Measurements from ENCODE around the gene GPR162.
A peak's percentile ranks its signal among the peaks of the same experiment; 100 is the strongest.

The GPR162 gene, protein sequence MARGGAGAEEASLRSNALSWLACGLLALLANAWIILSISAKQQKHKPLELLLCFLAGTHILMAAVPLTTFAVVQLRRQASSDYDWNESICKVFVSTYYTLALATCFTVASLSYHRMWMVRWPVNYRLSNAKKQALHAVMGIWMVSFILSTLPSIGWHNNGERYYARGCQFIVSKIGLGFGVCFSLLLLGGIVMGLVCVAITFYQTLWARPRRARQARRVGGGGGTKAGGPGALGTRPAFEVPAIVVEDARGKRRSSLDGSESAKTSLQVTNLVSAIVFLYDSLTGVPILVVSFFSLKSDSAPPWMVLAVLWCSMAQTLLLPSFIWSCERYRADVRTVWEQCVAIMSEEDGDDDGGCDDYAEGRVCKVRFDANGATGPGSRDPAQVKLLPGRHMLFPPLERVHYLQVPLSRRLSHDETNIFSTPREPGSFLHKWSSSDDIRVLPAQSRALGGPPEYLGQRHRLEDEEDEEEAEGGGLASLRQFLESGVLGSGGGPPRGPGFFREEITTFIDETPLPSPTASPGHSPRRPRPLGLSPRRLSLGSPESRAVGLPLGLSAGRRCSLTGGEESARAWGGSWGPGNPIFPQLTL

DNA sequence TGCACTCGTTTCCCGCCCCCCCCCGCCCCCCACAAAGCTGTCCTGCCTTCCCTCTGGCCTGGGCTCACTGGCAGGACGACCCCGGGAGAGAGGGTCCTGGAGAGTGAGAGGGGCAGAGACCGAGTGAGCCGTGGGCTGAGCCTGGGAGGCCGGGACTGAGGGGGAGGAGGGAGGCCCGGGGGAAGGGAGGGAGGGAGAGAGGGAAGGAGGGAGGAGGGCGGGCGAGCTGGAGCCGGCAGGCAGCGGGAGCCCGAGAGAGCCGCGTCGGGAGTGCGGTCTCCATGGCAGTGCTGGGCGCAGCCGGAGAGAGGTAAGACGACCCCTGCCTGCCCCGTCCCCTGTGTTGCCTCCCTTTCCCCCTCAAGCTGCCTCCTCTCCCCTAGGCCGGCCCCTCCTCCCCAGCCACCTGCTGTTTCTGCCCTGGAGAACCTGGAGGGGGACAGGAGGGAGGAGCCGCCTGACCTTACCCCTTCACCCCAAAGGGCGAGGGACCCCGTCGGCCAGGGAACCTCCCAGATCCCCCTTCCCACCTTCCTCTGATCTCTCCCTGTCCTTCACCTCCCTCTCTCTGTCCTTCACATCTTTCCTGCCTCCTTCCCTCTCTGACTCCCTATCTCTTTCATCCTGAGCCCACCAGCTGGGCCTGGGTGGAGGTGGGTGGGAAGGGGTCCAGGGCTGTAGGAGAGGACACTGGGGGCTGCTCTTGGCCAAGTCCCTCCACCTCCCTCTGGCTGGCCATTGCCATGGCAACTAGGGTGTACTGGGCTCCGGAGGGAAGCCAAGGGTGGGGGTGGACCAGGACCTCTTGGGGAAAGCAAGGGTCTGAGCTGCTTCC is at the start of gene GPR162:
GPR162 (plus strand) TSS at position 231 of the 835 bp plus-strand sequence. CDS start 2,078 bp downstream, outside the sequence.
- peak; percentile 84 for DNase-seq

DNA sequence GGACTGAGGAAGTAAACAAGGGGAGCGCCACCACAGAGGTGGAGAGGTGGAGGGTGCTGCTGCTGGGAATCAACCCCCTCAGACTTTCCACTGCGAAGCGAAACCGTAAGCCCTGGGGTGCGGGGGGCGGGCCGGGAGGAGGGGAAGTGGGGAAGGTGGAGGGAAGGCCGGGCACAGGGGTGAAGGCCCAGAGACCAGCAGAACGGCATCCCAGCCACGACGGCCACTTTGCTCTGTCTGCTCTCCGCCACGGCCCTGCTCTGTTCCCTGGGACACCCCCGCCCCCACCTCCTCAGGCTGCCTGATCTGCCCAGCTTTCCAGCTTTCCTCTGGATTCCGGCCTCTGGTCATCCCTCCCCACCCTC is 49.3 kb upstream of the GPR162 start, which contains the start of gene LAG3:
LAG3 (plus strand) TSS at position 190 of the 365 bp plus-strand sequence. CDS start 333 bp downstream, outside the sequence.
- DNase-seq, result no peak

DNA sequence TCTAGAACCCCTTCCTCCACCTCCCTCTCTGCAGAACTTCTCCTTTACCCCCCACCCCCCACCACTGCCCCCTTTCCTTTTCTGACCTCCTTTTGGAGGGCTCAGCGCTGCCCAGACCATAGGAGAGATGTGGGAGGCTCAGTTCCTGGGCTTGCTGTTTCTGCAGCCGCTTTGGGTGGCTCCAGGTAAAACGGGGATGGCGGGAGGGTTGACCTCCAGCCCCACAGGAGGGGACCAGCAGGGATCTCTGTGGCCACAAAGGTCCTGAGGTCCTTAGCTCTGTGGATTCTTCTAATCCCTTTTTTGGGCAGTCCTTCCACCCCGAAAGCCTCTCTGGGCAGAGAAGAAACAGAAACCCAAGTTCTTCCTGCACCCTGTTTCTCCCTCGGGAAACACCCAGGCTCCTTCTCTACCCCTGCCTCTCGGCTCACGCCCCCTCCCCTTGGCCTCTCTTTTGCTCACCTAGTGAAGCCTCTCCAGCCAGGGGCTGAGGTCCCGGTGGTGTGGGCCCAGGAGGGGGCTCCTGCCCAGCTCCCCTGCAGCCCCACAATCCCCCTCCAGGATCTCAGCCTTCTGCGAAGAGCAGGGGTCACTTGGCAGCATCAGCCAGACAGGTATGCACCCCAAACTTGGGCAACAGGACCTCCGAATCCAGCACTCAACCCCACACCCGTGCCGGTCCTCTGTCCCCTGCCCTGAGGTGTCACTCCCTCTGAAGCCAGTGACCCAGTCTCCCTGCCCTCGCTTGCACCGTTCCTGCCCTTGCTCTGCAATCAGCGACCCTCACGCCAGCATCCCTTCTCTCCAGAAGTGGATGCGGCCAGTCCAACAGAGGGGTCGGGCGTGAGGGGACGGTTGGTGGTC is 48.7 kb upstream of the GPR162 start:
- no peak for DNase-seq

DNA sequence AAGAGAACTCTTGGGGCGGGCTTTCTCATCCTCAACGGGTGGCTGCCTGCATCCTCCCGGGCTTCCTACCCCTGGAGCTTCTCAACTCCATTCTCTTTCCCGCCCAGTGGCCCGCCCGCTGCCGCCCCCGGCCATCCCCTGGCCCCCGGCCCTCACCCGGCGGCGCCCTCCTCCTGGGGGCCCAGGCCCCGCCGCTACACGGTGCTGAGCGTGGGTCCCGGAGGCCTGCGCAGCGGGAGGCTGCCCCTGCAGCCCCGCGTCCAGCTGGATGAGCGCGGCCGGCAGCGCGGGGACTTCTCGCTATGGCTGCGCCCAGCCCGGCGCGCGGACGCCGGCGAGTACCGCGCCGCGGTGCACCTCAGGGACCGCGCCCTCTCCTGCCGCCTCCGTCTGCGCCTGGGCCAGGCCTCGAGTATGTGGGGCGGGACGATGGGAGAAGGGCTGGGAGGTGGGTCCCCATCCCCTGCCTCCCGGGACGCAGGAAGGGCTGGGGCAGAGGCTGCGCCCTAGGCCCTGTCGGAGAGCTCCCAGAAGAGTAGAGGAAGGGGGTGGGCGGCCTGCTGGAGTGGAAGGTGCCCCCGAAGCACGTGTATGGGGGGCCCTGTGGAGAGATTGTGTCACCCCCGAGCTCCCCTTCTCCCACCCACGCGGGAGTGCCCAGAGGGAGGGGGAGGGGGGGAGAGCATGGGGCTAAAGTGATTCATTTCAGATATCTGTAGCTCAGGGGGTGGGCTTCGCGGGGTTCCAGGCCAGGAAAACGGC is 47.9 kb upstream of the GPR162 start:
- no peak for DNase-seq

DNA sequence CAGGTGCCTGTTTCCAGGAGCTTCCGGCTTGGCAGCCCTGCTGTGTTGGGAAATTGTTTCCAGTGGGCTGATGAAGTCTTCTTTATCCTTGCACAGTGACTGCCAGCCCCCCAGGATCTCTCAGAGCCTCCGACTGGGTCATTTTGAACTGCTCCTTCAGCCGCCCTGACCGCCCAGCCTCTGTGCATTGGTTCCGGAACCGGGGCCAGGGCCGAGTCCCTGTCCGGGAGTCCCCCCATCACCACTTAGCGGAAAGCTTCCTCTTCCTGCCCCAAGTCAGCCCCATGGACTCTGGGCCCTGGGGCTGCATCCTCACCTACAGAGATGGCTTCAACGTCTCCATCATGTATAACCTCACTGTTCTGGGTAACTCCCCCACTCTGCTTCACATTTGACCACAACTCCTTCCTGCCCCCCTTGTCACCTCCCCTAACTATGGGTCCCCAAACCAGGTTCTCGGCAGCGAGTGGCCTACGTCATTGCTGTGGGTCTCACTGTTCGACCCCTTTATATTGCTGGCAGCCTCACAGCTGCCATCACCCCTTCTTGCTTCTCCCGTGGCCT is 47.0 kb upstream of the GPR162 start:
- no peak for DNase-seq

DNA sequence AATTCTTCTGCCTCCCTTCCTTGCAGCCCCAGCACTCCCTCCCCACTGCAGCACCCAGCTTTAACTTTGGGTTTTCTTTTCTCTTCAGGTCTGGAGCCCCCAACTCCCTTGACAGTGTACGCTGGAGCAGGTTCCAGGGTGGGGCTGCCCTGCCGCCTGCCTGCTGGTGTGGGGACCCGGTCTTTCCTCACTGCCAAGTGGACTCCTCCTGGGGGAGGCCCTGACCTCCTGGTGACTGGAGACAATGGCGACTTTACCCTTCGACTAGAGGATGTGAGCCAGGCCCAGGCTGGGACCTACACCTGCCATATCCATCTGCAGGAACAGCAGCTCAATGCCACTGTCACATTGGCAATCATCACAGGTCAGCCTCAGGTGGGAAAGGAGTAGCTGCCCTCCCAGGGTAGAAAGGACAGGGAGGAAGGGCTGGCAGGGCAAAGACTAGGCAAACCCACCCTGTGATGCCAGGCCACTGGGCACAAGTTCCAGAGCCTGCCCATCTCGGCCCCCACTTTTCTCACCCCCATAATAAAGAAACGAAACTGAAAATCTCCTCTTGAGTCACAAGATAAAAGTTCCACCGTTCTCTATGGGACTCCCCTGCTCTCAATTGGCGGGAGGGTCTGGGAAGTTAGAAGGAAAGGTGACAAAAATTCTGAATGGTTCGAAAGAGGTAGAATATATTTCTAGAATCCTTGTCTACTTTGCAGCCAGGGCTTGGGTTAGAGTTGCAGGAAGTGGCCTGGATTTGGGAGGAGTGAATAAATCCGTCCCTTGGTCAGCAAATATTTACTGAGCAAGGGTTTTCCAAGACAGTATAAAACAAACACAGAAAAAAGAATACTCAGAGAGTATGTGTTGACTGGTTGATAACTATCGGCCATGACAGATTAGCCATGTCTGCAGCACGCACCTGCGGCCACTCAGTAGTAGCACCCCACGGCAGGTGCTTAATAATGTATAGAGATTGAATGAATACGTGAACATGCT is 46.1 kb upstream of the GPR162 start:
- no peak for DNase-seq

DNA sequence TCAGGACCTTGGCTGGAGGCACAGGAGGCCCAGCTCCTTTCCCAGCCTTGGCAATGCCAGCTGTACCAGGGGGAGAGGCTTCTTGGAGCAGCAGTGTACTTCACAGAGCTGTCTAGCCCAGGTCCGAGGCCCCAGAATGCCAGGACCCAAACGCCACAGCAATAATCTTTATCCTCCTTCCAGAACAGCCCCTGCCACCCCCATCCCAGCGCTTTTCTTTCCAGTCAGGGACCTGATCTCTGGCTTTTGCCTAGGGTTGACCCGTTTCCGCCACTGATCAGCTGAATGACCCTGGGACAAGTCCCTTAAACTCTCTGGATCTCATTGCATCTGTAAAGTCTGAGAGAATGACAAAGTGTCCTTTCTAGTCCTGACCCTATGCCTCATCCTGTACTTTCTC is 44.2 kb upstream of the GPR162 start:
- no peak for DNase-seq

DNA sequence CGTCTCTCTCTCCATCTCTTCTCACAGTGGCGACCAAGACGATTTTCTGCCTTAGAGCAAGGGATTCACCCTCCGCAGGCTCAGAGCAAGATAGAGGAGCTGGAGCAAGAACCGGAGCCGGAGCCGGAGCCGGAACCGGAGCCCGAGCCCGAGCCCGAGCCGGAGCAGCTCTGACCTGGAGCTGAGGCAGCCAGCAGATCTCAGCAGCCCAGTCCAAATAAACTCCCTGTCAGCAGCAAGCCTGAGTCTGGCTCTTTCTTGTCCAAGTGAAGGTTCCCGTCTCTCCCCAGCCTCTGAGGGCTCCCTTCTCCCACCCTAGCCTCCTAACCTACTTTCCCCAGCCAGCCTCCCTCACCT is 43.4 kb upstream of the GPR162 start:
- DNase-seq, result peak; percentile 51

DNA sequence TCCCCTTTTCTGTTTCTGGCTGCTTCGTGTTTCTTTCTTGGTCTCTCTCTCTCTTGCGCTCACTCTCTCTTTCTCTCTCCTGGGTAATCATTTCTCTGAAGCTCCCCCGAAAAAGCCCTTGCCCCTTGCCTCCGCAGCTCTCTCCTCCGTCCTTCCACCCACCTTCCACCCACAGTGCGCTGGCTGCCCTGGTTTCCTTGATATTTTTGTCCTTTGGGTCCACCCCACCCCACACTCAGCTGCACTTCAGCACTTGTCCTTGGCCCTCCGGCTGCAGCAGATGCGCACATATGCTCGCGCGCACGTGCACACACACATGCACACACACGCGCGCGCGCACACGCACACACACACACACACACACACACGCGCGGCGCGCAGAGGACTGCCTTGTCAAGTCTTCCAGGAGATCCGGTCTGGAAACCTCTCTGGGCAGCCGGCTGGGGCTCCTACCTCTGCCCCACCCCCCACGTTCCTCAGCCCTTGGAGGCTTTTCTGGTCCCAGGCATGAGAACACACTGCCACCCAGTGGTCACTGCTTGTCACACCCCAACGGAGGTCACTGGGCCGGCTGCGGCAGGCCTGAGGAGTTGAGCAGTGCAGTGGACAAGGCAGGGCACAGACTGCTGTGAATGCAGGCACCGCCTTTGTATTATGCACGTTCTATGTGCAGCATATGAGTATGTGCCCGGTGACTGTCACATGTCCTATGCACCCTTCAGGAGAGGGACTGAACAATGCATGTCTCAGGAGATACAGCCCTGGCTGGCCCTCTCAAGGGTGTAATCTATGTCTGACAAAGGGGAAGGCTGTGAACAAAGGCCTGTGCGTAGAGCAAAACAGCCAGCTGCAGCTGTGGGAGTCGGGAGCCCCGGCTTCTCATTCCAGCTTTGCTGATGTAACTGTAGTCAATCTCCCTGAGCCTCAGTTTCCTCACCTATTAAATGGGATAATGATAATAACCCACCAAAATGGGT is 42.8 kb upstream of the GPR162 start:
- peak; percentile 96 for DNase-seq

DNA sequence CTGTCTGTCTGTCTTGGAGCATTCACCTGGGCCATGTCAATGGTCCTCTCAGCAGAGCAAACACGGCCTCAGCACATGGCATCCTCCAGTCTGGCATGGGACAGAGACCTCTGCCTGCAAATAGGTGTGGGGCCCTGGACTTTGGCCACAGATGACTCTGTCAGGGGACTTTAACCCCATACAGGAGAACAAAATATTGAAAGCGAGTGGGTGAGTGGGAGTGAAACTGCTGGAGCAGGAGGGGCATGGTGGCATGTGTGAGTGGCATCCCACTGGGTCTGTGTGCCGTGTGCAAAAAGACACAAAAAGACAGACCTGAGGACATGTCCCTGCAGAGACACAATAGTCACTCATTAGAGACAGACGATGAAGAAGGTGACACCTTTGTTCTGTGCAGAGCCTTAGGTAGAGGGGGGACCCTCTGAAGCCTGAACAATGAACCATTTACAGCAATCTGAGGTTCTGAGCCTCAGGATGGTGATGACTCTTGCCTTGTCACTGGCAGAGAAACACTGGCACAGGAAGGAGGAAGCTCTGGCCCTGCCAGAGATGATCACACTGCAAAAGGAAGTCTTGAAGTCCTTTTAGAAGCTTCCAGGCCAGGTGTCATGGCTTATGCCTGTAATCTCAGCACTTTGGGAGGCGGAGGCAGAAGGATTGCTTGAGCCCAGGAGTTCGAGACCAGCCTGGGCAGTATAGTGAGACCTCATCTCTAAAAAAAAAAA is 41.8 kb upstream of the GPR162 start:
- DNase-seq, result no peak

DNA sequence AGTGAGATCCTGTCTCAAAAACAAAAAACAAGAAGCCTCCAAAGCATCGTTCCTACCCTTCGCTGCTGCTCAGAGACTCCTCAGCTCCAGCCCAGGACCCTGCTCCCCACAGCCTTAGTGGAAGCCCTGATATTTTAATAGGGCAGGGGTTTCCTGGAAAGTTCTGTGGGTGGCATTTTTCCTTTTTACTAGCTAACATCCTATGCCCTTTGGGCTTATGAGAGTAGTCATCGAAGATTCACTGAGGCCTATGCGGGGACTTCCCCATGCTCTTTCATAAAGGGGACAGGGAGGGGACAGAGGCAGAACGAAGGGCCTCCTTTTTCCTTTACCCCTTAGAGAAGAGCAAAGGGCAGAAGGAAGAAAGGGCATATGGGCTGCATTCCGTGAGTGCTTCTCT is 41.0 kb upstream of the GPR162 start:
- DNase-seq, result no peak

DNA sequence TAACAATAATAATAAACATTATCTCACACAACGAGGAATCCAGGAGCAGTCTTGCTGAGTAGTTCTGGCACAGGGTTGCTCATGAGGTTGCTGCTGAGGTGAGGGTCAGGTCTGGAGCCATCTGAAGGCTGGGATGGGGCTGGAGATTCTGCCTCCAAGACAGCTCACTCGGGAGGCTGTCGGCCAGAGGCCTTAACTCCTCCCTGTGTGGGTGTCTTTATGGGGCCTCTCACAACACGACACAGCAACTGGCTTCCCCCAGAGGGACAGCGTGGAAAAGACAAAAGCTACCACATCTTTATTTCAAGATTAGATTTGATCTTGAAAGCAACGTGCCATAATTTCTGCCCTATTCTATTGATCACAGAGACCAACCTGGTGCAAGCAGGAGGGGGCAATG is 39.5 kb upstream of the GPR162 start:
- no peak for DNase-seq

DNA sequence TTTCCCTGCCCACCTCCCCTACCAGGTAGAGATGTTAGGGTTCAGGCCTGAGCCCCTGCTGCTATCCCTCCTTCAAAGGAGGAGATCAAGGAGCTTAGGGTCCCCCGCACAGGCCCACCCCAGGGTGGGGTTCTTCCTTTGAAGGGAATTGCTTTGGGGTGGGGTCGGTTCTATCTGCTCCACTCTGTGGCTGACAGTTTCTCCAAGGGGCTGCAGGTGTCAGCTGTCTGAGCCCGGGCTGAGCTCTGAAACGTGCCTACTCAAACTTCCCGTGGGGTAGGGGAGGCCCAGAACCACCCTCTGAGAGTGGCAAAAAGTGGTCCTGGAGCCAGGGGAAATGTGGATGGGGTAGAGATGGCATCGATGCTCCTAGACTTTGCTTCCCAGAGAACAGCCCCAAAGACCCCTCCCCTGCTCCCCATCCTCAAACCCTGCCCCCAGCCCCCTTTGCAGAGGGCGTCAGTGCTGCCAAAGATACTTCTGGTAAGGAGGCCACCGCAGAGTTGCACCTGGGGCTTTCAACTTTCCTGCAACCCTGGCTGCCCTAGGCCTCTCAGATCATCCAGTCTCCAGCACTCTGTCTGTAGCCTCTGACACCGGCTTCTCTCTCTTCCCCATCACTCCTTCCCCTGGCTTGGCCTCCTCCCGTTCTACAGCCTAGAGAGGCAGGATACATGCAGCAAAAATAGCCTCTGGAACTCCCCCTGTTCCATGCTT is 38.6 kb upstream of the GPR162 start:
- DNase-seq, result no peak

DNA sequence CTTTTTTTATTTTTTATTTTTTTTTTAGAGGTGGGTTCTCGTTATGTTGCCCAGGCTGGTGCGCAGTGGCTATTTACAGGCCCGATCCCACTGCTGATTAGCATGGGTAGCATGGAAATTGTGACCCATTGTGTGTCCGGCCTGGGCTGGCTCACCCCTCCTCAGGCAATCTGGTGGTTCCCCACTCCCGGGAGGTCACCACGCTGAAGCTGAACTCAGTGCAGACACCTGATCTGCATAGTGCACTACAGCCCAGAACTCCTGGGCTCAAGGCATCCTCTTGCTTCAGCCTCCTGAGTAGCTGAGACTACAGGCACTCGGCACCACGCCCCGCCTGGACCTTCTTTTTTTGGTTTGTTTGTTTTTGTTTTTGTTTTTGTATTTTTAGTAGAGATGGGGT is 37.8 kb upstream of the GPR162 start:
- no peak for DNase-seq

DNA sequence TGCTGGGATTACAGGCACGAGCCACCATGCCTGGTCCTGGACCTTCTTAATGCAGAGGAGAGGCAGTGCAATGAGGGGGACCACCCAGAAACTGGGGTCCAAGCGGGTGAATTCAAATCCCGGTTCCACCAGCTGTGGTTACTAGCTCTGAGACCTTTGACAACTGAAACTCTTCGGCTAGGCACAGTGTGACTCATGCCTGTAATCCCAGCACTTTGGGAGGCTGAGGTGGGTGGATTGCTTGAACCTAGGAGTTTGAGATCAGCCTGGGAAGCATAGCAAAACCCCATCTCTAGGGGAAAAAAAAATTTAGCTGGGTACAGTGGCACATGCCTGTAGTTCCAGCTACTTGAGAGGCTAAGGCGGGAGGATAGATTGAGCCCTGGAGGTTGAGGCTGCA is 37.3 kb upstream of the GPR162 start:
- DNase-seq, result no peak

DNA sequence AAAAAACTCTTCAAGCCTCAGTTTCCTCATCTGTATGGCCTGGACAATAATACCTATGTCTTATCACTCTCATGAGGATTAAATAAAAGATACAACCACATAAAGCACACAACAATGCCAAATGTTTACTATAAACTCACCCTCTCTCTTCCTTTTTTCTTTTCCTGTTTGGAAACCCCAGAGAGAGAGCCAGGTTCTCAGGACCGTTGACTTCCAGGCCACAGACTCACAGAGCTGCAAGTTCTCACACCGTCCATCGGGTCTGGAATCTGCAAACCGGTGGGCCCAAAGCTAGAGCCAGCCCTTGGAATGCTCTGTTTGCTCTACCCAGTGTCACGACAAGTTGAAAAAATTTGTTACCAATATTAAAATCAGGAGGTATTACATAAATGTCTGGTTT is 36.9 kb upstream of the GPR162 start:
- no peak for DNase-seq

DNA sequence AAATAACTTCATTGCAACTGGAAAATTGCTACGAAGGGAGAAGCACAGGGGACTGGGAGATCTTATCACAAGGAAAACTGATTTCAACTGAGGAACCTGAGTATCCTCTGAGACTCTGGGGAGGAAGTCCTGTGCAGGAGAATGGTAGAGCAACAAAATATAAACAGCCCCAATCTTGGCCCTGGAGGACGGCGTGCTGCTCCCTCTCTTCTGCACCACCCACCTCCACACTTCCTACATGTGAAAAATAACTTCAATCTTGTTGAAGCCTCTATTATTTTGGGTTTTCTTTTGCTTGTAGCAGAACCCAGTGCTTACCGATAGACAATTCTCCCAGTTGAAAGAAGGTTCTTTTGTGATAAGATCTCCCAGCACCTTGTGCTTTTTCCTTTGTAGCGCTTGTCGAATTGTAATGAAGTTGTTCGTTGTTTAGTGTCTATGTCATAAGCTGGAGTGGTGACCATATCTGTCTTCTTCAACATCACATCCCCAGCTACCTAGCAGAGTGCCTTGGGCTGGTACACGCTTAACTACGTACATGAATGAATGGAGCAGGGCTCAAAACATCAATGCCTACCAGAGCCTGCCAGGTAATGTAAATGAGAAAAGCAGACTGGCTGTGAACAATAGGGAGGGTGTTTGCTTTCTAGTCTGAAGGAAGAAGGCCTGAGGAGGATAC is 35.1 kb upstream of the GPR162 start:
- no peak for DNase-seq
